GM12875 (cell line): ENCODE results near the gene FNDC3B.

Source experiments
- H3K4me3 ChIP-seq: one replicate; pipeline ENCODE4 v1.5.1; 2011; ENCODE audit warnings: low read depth, low read length, control low read depth
- CTCF ChIP-seq: IDR thresholded peaks from 2 replicates; pipeline ENCODE4 v1.5.1; 2011; ENCODE audit warnings: low read depth, mild to moderate bottlenecking, control low read depth, inconsistent platforms, low read length, moderate library complexity, borderline replicate concordance; ENCODE audit not compliant: insufficient read depth

FNDC3B gene

GRCh38 chr3:172357850-172358754 is 318.7 kb downstream of the FNDC3B start:
- no peak for TF ChIP-seq CTCF
- no peak overlapping the region for H3K4me3 ChIP-seq

- TF ChIP-seq CTCF = no peak
- H3K4me3 ChIP-seq = no peak overlapping the region
Observed at GRCh38 chr3:172359231-172359630, 319.9 kb downstream of the FNDC3B start.

GRCh38 chr3:172359996-172360395 is 320.6 kb downstream of the FNDC3B start:
- H3K4me3 ChIP-seq = no peak overlapping the region
- TF ChIP-seq CTCF = no peak

- no peak for TF ChIP-seq CTCF
- no peak overlapping the region for H3K4me3 ChIP-seq
Observed at GRCh38 chr3:172362583-172362982, 323.2 kb downstream of the FNDC3B start.

- no peak overlapping the region for H3K4me3 ChIP-seq
- no peak for TF ChIP-seq CTCF
Observed at GRCh38 chr3:172364374-172365027, 325.1 kb downstream of the FNDC3B start.

- TF ChIP-seq CTCF = no peak
- H3K4me3 ChIP-seq = no peak overlapping the region
Observed at GRCh38 chr3:172365028-172365567, 325.7 kb downstream of the FNDC3B start.
